NCI-H82 (cell line): ENCODE data around the gene ARTN.

ENCODE experiments used
- DNase-seq: peaks from one replicate; lab custom pipeline; 2025; lab: John Stamatoyannopoulos, UW

ARTN gene

DNA sequence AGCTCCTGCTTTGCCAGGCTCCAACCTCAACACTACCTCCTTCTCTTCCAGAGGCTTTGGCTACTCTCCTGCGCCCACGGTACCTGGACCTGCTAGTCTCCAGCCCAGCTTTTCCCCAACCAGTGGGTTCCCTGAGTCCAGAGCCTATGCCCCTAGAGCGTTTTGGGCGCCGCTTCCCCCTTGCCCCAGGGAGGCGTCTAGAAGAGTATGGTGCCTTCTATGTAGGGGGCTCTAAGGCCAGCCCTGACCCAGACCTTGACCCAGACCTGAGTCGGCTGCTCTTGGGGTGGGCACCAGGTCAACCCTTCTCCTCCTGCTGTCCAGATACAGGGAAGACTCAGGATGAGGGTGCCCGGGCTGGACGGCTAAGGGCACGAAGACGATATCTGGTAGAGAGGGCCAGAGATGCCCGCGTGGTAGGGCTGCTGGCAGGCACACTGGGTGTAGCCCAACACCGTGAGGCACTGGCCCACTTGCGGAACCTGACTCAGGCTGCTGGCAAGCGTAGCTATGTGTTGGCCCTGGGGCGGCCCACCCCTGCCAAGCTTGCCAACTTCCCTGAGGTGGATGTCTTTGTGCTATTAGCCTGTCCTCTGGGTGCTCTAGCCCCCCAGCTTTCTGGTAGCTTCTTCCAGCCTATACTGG is 37.9 kb downstream of the ARTN start:
- DNase-seq = no peak

DNA sequence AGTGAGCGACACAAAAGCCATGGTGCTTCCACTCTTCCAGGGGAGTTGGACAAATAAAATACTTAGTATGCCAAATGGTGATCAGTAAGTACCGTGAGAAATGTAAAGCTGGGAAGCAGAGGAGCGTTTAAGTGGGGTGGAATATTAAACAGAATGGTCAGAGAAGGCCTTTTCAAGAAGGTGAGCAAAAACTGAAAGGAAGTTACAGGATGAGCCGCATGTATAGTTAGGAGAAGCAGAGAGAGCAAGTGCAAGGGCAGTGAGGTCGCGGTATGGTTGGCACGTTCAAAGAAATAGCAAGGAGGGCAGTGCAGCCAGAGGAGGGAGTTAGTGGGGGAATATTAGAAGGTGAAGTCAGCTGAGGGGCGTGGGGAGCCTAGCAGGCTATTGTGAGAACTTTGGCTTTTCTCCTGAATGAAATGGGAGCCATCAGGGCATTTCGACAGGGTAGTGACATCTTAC is 40.4 kb downstream of the ARTN start:
- DNase-seq = no peak

DNA sequence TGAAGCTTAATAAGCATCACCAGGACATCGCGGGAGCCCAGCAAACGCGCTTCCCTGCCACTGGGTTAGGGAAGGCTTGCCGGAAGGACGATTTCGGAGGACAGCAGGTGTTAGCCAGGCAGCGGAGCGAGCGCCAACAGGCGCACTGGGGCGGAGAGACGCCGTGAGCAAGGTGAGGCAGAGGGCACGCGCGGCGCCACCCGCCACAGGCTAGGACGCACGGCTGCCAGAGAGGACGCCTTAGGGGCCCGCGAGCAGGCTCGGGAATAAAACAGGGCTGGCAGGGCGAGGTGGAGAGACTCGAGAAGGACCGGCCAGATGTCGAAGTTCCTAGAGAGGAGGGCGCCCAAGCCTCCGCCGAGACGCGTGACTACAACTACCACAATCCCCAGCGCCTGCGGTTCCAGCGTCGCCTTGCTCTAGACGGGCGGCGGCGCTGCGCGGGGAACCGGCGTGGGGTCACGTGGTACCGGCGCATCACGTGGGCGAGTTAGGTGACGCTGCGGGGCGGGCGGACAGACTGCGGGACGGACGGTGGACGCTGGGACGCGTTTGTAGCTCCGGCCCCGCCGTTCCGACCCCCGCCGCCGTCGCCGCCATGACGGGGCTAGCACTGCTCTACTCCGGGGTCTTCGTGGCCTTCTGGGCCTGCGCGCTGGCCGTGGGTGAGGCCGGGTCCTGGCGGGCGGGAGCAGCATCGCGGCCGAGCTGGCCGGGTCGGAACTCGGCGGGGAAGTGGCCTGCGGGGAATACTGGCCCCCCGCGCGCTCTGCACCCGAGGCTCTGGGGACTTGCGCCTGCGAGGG is 41.0 kb downstream of the ARTN start, which contains the start of gene ATP6V0B:
TSS of gene ATP6V0B (plus strand) at position 518 of the 806 bp plus-strand sequence. CDS start at position 599, 81 bp downstream.
- DNase-seq = peak; percentile 99

DNA sequence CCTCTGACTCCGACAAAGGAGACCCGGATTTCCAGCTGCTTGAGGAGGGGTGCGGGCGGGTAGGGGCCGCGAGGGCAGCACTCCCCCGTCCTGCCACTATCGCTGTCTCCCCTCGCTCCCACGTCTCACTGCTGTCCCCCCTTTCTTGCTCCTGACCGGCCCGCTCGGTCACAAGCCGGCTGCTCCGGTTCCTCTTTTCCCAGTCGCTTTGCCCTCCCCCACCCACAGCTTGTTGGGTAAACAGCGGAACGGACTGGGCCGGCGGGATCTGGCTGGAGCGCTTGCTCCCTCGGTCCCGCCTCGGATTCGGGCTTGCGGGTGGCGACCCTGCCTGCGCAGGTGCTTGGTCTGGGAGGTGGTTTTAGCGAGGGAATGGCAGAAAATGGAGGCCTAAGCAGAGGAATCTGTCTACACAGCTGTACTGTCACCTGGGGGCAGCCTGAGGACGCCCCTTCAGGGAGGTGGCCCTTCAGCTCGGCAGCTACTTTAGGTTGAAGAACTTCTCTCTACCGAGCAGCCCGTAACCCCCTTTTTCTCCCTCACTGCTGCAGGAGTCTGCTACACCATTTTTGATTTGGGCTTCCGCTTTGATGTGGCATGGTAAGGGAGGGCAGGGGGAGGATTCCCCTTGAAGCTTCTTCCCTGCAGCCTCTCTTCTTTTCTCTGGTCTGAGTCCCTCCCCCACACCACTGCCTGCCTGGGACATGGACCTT is 41.8 kb downstream of the ARTN start:
- DNase-seq = peak; percentile 59

DNA sequence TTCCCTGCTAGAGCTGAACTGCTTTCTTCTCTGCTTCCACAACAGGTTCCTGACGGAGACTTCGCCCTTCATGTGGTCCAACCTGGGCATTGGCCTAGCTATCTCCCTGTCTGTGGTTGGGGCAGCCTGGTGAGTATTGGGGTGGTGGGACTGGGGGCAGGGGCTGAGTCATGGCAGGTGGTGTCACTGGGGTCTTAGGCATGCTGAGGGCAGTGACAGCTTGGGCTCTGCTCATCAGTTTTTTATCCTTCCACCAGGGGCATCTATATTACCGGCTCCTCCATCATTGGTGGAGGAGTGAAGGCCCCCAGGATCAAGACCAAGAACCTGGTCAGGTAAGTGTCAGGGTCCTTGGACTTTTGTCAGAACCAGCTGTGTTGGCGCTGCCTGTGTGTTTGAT is 42.4 kb downstream of the ARTN start:
- DNase-seq = peak; percentile 35

DNA sequence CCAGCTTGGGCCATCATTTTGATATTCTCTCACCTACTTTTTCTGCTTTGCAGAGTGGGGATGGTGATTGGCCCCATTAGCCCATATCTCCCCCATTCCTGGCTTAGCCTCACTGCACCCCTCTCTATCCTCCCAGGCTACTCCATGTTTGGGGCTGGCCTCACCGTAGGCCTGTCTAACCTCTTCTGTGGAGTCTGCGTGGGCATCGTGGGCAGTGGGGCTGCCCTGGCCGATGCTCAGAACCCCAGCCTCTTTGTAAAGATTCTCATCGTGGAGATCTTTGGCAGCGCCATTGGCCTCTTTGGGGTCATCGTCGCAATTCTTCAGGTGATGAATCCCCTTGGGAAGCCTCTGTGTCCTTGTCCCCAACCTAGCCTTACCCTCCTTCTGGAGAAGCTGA is 43.3 kb downstream of the ARTN start:
- no peak for DNase-seq

DNA sequence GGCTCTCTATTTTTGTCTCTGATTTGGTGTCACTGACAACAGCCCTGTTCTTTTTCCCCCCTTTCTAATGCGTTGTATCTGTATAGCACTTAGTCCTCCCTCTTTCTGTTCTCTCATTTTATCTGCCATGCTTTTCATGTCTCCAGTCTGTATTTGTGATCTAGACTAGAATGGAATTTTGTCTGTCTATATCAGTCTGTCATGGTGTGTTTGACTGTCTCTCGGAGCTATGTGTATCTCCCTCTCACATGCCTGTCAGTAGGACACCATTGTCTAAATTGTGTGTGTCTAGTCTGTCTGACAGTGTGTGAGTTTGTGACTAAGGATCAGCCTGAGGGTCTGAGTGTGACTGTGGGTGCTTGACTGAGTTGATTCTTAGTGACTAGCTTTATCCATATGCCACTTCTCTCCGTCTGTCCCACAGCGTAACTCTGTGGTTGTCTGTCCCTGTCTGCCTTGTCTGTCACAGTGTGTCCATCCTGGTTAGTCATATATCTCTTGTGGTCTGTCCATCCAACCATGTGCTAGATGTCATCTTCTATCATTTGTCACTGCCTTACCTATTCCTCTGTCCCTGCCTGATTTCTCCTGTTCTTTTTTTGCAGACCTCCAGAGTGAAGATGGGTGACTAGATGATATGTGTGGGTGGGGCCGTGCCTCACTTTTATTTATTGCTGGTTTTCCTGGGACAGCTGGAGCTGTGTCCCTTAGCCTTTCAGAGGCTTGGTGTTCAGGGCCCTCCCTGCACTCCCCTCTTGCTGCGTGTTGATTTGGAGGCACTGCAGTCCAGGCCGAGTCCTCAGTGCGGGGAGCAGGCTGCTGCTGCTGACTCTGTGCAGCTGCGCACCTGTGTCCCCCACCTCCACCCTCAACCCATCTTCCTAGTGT is 44.0 kb downstream of the ARTN start:
- no peak for DNase-seq

DNA sequence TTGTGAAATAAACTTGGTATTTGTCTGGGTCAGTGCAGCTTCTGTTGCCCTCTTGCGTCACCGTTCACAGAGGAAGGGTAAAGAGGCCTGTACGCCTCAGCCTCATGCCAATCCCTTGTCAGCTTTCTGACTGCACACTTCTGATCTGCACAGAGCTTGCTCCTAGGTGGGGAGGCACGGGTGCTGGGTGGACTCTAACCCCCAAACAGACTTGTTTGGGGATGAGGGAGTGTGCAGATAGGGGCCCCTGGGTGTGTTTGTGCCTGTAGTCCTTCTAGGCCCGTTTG is 44.6 kb downstream of the ARTN start:
- no peak for DNase-seq

DNA sequence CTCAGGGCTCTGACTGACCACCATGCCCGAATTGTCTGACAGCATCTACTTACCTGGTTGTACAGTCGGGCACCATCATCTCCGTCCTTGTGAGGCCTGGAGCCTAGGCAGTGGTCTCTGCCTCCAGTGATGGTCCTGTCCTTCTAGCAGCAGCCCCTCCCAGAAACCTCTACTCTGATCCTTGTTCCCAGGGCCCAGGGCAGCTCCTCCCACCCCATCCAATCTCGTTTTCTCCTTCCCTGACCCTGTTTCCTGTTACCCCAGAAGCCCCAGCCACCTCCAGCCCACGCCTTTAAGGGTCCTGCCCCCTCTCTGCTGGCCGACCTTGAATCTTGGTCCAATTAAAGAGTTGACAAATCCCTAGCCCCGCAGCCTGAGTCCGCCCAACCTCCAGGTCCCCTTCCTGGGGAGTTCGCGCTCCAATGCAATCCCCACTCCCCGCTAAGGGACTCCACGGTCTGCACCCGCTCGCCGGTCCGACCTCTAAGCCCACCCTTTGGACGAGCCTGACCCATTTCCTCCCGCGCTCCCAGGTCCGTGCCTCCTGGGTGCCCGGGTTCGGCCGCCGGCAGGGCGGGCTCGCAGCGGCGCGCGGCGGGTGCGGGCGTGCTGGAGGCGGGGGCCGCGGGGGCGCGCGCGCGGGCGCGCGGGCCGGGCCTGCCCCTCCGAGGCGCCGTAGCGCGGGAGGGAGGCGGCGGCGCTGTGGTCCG is 45.1 kb downstream of the ARTN start, which contains the start of gene B4GALT2:
TSS of gene B4GALT2 (plus strand) at position 660 of the 710 bp plus-strand sequence. CDS start 1,951 bp downstream, outside the sequence.
- peak; percentile 81 for DNase-seq

DNA sequence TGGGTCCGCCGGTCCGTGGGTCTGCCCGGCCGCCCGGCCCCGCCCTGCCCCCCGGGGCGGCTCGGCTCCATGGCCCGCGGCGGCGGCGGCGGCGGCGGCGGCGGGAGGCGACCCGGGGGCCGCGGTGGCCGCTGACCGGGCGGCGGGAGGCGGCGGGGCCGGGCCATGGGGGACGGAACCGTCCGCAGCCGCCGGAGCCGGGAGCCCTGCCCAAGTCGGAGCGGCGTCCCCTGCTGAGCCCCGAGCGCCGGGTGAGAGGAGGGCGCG is 45.6 kb downstream of the ARTN start:
- no peak for DNase-seq

DNA sequence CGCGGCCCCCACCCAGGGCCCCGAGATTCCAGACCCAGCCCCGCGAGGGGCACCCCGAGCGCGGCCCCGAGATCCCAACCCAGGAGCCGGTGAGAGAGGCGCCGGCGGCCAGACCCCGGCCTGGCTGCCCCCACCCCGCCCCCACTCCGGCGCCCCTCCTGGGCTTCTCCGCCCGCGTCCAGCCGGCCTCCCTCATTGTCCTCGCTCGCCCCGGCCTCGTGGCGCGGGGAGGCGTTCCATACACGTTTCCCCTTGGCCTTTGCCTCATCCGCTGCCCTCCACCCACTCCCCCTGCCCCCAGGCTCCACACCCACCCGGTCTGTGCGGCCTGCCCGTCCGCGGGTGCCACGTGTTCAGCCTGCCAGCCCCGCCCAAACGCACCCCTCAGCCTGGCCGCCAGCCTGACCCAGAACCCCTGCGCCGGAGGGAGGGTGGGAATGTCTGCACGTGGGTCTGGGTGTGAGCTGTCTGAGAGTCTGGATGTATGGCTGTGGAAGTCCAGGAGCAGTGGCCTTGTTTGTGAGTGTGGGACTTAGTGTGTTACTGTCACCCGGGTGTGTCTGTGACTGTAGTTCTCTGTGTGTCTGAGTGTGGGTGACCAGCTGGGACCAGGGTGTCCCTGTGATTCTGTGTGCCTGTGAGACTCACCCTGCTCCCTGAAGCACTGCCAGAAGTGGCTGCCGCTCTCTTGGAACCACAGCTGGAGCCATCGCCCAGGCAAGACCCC is 46.1 kb downstream of the ARTN start:
- DNase-seq = peak; percentile 63

DNA sequence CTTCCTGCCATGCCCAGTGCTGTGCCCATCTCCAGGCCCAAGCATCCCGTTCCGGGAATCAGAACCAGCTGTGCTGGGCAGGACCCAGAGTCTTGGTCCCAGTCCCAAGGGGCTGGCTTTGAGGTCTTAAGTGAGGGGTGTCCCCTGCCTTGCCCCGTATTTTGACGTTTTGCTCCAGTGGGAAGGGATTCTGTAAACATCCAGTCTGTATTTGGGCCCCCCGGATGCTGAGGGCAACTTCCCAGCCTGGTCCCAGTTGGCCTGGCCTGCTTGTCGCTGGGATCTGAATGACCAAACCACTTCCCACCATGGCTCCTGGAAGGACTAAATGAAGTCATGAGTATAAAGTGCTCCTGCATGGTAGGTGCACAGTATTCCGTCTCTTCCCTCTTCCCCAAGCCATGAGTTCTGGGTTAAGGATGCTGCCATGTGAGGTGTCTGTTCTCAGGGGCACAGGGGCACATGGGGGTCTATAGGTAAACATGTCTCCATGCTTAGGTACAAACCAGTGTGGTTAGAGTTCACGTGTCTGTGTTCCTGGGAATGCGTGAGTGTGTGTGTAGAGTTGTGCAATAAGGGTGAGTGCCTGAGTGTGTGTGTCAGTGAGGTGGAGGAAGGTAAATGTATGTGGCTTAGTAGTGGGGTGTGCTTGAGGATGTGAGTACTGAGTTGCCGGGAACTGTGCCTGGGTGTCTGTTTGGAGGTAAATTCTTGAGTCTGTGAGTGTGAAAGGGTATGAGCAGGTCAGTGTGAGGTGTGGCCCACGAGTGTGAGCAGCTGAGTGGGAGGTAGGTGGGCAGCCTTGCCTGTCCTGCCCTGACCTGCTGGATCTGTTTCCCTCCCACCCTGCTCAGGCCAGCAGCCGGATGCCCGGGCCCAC is 46.9 kb downstream of the ARTN start:
- DNase-seq = no peak

DNA sequence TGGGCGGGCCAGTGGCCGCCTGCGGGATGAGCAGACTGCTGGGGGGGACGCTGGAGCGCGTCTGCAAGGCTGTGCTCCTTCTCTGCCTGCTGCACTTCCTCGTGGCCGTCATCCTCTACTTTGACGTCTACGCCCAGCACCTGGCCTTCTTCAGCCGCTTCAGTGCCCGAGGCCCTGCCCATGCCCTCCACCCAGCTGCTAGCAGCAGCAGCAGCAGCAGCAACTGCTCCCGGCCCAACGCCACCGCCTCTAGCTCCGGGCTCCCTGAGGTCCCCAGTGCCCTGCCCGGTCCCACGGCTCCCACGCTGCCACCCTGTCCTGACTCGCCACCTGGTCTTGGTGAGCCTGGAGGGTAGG is 47.5 kb downstream of the ARTN start:
- no peak for DNase-seq

DNA sequence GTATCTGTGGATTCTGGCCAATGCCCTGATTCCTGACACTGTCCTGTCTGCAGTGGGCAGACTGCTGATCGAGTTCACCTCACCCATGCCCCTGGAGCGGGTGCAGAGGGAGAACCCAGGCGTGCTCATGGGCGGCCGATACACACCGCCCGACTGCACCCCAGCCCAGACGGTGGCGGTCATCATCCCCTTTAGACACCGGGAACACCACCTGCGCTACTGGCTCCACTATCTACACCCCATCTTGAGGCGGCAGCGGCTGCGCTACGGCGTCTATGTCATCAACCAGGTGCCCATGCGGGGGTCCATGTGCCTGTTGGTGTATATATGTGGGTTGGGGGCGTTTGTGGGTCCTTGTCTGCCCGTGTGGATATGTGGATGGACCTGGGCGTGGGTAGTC is 48.0 kb downstream of the ARTN start:
- DNase-seq = no peak

DNA sequence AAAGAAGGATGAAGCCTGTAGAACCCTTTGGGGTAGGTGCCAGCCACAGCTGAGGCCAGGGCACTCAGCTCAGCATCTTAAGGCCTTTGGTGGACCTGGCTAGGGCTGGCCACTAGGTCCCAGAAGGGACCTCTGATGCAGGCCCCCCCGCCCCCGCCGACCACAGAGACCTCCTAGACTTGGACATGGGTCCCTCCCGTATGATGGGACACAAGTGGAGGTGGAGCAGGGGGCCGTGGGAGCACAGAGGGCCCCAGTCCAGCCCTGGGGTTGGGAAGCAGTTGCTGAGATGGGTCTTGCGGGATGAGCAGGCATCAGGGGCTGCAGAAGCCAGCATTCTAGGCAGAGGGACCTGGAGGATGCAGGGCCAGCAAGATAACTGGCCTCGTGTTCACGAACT is 48.6 kb downstream of the ARTN start:
- no peak for DNase-seq

DNA sequence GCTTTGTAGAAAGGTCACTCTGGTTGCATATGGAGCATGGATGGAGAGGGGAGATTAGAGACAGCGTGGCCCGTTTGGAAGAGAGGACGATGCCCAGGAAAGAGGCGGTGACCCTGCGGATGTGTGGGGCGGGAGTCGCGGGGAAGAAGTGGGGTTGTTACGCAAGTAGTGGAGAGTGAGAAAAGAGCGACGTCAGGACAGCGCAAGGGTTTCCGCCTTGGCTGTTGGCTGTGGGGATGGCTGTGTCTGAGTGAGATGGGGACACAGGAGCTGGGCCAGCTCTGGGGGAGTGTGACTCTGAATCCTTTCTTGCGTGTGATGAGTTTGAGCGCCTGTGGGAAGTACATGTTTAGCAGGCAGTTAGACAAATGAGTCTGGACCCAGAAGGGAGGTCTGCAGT is 49.2 kb downstream of the ARTN start:
- DNase-seq = no peak

DNA sequence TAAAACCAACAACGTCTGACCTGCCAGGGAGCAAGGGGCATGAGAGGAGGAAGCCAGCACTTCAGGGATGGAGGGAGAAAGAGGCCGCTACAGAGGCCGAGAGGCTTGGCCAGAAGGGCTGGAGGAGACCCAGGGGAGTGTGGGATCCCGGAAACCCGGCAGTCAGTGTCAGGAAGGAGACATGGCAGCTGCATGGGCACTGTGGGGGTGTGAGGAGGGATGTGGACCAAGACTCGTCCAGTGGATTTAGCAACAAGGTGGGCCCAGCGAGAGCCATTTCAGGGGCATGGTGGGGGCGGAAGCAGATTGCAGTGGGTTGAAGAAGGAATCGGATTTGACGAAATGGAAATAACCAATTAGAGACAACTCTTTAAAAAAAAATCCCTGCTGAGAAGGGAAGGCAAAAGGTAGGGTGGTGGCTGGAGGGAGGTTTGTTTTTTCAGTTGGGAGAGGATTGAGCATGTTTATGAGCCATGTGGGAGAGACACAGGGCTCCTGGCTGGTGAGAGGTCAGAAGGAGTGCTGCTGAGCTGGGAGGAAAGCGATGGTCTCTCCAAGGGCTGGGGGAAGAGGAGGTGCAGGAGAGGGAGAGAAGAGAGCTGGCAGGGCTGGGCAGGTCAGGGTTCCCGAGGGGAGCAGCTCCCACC is 49.8 kb downstream of the ARTN start:
- DNase-seq = no peak

DNA sequence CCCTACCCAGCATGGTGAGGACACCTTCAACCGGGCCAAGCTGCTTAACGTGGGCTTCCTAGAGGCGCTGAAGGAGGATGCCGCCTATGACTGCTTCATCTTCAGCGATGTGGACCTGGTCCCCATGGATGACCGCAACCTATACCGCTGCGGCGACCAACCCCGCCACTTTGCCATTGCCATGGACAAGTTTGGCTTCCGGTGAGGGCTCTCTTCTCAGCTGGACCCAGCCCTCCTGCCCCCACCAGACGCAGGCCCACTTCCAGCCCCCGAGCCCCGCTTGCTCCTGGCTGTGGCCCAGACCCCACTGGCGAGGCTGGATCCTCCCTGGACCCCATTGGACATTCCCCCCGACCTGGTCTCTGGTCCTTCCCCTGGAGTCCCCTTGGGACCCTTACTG is 51.3 kb downstream of the ARTN start:
- DNase-seq = no peak

DNA sequence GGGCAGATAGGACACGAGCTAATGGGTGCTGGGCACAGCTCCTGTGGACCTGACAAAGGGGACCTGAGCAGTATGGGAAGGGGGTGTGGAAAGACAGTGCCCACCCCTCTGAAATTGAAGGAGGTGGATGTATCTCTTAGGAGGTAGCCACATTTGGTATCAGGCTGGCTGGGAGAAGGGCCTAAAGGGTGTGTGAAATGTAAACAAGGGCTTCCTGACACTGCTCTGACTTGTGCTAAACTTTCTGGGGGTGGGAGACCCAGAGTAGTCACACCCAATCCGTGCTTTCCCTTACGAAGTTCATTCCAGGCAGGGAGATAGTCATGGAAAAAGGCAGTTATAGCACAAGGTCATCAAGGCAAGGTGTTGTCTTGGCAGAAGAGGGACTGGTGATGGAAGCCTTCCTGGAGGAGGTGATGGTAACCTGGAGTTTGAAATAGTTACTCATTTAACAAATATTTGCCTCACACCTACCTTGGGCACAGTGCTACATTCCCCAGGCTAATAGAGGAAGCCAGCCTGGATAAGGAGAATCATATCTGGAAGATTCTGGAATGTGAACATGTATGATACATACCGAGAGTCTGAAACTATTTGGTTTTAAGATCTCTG is 52.5 kb downstream of the ARTN start:
- DNase-seq = no peak
